HK-2 (cell line): ENCODE data around the gene CD84.
"Not testable (repeated sequence)": the region's sequence is repeated elsewhere in the genome, so short reads cannot be mapped to it uniquely, and the experiment has no call there.

Experiments used
- DNase-seq: peaks from one replicate; pipeline ENCODE4 v3.0.0-alpha.2; 2018; ENCODE audit not compliant: unreplicated experiment

CD84 gene

DNA sequence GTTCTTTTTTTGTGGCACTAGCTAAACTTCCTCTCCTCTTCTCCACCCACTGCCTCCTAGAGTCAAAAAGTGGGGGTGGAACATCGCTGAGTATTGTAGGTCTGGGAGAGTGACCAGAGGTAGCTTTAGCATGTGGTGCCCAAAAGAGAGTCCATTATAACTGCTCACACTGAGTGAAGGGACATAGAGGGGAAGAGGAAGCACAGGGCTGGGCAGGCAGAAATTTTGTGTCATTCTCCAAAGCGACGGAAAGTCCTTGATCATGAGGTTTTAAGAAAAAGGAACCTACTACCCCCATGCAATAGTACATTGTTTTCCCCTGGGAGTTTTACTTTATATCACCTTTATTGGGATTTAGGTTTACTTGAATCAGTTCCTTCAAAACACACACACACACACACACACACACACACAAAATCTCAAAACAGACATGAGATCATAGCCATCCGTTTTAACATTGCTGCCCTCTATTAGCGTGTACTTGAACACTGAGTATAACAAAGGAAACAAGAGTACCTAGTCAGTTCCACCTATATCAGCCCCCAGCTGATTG, 4.1 kb downstream of the CD84 start:
- no peak for DNase-seq

DNA sequence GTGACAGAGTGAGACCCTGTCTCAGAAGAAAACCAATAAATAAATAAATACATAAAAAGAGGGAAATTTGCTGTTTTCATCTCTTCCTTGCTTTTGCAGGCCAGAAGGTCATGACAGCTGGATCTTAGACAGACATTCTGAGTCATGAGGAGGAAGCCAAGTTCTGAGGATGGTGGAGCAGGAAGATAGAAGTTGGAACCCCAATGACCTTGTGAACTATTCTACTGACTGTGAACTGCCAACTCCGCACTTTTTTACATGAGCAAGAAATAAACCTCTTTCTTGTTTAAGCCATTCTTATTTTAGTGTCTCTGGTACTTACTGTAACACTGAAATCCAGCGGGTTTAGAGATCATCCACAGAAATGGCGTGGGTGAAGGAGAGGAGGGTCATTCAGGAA, 8.5 kb downstream of the CD84 start:
- DNase-seq, result no peak

DNA sequence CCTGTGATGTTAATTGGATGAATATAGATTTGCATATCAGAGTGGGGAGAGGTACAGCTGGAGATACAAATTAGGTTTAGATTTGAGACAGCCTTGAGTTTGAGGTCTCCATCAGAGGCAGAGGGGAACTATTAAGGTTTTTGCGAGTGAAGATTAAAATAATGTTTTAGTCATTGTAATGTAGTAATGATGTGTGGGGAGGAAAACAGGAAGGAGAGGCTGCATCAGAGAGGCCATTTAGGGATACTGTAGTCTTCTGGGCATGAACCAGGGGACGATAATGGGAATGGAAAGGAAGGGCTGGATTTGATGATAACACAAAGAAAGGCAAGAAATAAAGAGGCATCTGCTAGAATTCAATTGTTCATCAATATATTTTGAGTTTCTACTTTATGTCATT, 9.5 kb downstream of the CD84 start:
- DNase-seq, result no peak

DNA sequence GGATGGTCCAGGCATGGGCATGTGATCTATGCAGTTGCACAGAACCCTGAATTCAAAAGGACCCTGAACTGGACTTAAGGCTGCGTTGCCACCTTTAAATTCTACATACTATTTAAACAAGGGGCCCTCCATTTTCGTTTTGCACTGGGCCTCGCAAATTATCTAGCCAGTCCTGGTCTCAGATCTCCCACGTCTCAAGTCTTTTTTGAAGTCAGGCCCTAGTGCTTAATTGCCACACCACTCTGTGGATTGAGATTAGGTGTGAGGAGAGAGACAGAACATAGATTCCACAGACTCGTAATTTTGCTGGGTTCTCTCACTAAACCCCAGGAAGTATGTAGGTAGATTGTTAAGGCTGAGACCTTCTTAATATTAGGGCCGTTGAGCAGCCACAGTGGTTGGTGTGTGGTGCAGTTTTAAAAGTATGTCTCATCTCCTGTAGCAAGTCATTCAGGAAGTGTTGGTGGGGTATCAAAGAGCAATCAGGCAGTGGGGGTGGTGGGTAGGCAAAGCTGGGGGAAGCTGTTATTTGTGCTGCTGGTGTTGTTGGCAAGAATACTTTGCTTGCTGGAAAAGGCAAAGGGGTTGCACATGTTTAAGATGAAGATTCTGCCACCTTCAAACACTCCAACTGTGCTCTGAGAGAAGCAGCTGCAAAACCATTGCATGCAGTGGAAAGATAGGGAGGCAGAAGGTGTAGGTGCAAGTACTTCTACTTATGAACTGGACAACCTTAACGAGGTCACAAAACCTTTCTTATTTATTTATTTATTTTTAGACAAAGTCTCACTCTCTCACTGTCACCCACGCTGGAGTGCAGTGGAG, 11.2 kb downstream of the CD84 start:
- no peak for DNase-seq

DNA sequence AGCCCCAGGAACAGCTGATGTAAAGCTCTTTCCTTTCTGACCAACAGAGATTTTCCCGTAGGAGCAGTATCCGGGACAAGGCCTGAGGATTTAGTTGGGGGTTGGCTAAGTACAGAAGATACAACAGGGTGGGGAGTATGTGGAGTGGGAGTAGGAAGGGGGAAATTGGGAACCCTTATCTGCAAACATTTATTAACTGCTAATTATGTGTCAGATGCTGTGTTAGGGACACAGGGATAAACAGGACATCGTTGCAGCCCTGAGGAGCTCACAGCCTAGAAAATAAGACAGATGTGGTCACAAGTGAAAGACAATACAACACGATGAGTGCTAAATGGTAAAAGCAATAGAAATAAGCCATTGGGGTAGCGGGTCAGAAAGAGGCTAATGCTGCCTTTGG, 12.0 kb downstream of the CD84 start:
- no peak for DNase-seq

DNA sequence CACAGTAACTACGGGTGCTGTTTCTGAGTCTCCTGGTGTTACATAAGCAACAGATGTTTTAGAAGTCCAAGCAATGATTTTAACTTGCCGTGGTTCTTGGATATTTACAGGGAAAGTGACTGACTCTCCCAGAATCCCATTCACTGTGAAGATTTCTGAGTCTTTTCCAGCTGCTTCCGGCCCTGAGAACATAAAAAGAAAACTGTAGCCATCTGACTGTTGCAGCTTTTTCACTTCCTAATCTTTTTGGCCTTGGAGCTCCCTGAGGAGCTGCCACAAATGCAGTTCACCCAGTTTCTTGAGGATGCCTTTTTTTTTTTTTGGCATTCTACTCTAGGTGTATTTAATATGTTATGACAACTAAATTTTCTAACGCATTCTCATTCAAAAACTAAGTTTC, 13.7 kb downstream of the CD84 start:
- DNase-seq, result no peak

DNA sequence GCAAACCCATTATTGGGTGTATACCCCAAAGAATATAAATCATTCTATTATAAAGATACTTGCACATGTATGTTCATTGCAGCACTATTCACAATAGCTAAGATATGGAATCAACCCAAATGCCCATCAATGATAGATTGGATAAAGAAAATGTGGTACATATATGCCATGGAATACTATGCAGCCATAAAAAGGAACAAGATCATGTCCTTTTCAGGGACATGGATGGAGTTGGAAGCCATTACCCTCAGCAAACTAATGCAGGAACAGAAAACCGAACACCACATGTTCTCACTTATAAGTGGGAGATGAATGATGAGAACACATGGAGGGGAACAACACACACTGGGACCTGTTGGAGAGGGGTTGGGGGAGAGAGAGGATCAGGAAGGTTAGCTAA, 16.1 kb downstream of the CD84 start:
- DNase-seq, result not testable (repeated sequence)

DNA sequence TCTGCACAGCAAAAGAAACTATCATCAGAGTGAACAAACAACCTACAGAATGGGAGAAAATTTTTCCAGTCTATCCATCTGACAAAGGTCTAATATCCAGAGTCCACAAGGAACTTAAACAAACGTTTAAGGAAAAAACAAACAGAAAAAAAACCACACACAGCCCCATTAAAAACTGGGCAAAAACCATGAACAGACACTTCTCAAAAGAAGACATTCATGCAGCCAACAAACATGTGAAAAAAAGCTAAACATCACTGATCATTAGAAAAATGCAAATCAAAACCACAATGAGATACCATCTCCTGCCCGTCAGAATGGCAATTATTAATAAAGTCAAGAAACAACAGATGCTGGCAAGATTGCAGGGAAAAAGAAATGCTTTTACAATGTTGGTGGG, 16.6 kb downstream of the CD84 start:
- not testable (repeated sequence) for DNase-seq

DNA sequence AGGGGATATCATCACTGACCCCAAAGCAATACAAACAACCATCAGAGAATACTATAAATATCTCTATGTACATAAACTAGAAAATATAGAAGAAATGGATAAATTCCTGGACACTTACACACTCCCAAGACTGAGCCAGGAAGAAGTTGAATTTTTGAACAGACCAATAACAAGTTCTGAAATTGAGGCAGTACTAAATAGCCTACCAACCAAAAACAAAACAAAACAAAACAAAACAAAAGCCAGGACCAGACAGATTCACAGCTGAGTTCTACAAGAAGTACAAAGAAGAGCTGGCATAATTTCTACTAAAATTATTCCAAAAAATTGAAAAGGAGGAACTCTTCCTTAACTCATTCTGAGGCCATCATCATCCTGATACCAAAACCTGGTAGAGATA, 18.5 kb downstream of the CD84 start:
- DNase-seq, result no peak

DNA sequence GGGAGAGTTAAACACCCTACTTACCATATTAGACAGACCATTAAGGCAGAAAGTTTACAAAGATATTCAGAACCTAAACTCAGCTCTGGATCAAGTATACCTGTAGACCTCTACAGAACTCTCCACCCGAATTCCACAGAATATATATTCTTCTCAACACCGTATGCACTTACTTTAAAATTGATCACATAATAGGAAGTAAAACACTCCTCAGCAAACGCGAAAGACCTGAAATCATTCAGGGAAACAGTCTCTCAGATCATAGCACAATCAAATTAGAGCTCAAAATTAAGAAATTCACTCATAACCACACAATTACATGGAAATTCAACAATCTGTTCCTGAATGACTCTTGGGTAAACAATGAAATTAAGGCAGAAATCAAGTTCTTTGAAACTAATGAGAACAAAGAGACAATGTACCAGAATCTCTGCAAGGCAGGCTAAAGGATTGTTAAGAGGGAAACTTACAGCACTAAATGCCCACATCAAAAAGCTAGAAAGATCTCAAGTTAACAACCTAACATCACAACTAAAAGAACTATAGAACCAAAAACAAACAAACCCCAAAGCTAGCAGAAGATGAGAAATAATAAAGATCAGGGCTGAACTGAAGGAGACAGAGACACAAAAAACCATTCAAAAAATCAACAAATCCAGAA, 19.1 kb downstream of the CD84 start:
- DNase-seq, result no peak

DNA sequence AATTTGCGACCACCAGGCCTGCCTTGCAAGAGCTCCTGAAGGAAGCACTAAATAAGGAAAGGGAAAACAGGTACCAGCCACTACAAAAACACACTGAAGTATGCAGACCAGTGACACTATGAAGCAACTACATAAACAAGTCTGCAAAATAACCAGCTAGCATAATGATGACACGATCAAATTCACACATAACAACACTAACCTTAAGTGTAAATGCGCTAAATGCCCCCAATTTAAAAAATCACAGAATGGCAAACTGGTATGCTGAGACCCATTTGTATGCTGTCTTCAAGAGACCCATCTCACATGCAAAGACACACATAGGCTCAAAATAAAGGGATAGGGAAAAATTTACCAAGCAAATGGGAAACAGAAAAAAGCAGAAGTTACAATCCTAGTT, 19.9 kb downstream of the CD84 start:
- not testable (repeated sequence) for DNase-seq

DNA sequence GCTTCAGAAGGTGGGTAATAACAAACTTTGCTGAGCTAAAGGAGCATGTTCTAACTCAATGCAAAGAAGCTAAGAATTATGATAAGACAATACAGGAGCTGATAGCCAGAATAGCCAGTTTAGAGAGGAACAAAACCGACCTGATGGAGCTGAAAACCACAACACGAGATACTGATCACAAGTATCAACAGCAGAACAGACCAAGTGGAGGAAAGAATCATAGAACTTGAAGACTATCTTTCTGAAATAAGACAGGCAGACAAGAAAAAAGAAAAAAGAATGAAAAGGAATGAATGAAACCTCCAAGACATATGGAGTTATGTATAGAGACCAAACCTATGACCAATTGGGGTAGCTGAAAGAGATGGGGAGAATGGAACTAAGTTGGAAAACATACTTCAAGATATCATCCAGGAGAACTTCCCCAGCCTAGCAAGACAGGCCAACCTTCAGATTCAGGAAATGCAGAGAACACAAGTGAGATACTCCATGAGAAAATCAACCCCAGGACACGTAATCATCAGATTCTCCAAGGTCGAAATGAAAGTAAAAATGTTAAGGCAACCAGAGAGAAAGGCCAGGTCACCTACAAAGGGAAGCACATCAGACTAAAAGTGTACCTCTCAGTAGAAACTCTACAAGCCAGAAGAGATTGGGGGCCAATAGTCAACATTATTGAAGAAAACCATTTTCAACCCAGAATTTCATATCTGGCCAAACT, 20.5 kb downstream of the CD84 start:
- no peak for DNase-seq

DNA sequence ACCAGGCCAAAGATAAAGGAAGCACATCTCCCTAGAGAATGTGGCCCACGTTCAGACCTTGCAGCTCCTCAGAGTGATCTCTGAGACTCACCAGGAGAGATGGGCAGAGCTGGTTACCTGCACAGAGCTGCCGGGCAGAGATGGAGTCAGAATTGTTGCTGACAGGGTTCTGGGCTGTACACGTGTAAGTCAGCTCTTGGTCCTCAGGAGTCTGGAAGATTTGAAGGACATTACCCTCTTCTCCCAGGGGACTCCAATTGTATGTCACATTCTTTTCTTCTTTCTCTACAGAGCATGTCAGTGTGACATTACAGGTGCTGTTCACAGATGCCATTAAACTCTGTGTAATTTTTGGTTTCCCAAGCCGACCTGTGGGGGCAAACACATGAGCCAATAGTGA, 25.5 kb downstream of the CD84 start:
- no peak for DNase-seq

DNA sequence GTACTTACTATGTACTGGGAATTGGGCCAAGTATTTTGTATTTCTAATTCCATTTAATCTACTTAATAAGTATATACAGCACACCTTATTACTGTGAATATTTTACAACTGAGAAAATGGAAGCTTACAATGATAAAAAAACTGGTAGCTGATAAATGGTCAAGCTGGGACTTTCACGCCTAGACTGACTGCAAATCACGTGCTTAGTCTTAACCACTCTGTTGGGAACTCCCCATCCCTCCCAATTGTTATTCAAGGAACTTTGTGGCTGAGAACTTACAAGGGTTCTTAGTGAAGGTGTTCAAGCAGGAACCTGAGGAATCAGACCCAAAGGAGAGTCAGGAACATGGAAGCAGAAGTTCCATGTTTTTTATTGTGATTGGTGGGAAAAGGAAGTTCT, 26.9 kb downstream of the CD84 start:
- DNase-seq, result no peak

DNA sequence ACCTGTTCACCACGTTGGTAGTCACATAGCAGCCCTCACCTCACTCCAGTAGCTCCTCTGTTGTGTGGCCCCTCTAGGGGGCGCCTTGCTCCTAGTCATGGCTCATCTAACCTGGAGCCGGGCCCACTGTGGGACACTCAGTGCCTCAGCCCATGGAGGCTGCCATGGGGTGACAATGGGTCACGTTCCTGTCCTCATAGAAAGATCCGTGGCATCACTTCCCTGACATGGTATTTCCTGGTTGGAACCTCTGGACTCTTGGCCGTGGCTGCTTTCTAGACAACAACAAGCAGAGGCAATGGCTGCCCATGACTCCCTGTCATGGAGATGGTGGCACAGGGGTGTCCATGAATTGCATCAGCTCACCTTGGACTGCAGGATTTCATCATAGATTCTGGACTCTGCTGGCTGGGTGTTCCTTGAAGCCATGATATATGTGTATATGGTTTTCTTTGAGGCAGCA, 28.7 kb downstream of the CD84 start:
- no peak for DNase-seq

DNA sequence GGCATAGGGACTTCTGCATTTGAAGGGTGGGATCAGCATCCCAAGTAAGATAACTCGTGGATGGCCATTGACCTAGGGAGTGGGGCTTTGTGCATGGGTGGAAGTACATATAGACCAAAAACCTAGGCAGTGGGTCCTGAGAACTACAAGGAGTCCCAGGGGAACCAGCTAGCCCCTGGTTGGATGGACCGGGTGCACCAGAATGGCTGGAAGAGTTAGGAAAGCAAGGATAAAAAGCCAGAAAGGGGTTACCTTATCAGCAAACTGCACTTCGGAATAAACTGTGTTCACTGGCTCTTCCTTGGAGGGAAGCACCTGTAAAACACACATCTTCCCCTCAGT, 29.7 kb downstream of the CD84 start:
- DNase-seq, result no peak

DNA sequence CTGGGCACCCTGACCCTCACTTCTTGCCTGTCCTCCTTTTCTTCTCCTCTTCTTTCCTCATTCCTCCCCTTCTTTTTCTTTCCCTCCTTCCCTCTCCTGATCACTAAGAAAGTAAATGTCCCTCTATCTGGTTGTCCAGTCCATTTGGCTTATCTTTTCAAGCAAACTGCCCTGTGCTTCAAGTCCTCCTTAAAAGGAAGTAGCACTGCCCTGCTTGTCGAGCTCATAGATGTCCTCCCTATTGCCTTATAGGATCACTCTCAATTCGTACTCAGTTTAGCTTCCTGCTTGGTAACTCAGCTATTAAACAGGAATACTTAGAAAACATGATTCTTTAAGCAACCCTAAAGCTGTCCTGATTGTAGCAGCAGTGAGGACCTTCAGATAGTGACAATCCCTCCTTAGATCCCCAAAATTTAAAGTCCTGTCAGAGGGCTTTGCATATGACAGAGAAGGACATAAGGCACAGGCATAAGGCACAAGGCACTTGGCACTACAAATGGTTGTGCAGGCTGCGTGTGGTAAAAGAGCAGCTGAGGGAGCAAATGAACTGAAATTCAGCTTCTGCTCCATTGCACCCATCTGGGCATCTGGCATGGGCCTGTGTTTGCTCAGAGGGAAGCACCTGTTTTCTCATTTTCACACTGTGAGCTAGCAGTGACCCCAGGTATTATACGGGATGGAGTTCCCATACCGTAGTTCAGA, 30.2 kb downstream of the CD84 start:
- no peak for DNase-seq

DNA sequence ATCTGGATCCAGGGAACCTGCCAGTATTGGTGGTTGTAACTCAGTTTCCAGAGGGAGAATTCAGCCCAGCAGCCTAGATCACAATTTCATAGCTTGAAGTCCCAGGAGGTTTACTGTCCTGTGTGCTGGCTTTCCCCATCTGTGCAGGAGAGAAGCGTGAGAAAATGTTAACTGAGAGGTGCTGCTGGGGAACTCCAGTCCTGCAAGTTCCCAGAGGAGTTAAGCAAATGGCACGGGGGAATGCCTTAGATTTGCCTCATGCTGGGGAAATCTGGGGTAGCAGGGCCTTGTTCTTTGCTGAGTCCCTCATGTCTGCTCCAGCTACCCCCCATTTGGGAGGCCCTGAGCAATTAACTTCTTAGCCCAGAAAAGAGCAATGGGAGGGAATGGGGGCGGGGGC, 31.1 kb downstream of the CD84 start:
- no peak for DNase-seq

DNA sequence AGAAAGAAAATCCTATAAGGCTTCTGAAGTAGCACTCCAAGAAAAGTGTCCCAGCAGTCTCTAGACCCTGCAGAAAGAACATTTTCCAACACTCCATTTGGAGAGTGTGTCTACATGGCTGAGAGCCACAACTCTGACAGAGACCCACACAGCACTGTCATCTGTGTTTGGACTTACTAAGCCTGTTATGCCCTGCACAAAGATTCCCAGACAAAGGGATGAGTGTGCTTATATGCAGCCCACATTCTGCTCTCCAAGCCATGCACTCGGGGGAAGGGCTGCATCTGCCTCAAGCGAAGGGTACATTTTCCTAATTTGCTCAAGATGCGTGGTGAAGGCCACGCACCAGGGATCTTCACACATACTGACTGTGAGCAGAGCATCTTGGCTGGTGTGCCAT, 31.9 kb downstream of the CD84 start:
- no peak for DNase-seq

DNA sequence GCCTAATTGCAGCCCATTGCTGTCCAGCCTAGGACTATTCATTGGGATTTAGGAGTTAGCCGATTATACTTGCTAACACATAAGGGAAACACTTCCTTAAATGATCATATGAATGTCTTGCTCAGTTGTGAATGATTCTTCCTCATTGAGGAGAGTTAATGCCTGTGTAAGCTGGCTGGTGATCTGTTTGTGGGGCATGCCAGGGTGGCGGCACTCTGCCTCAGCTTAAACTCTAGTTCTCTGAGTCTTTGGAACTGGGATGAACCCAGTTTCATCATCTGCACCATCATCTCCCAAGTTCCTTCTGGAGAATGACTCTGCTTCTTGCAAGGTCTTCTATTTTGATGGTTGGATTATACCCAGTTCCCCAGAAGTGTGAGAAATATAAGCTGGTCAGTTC, 32.4 kb downstream of the CD84 start:
- DNase-seq, result no peak

DNA sequence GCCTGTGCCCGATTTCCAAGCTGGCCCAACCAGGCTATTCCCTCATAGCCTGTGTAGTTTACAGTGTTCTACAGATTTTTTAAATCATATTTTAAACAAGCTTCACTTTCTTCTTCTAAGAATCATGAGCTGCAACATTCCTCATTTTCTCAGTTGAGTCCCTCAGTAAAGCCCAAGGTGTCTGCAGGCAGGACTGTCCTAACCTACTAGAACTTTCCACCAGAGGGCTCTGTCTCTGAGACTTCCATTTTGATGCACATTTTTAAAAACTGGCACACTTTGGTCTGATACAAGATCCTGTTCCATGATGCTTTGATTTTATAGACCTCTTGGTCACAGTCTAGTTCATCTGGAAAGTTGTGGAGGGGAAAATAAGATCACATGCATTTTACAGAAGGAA, 34.6 kb downstream of the CD84 start:
- no peak for DNase-seq

DNA sequence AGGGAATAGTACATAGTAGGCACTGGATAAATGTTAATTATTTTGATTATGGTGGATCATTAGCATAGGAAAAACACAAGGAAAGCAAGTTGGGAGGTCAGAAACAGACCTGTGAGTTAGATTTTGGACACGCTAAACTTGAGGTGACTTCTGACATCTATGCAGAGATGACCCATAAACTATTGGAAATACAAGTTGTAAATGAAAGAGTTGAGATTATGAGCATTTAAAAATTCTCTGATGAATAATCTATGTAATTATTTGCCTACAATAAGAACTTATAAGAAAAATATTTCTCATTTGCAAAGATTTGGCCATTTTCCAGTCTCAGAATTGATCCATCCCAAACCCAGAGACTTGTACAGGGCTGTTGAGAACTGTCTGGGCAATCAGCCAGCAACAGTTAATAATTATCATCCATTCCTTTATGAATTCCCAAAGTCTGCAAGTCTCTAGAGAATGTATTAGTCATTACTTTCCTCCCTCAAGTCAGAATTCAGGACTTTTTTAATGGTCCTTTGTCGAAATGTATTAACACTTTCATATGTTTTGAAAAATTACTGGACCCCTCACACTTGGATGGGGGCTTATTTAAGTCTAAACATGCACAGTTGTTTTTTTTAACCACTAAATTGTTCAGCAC, 36.9 kb downstream of the CD84 start:
- DNase-seq, result no peak
